ENCODE measurements around the gene TAF1A.

- TF ChIP-seq CTCF (IDR thresholded peaks at IDR 0.05), result no peak
- no peak for TF ChIP-seq EZH2phosphoT487 (IDR thresholded peaks at IDR 0.05)
Measured at GRCh38 chr1:222596696-222597095, 7.0 kb upstream of the TAF1A start.

Data from neural progenitor cell (in vitro differentiated cells).